SK-N-SH treated with all-trans-retinoic acid at 6 μM for 48 hours (cell line): ENCODE results near the gene BAIAP2L1.

Experiments used
- ARNTL ChIP-seq: fragments of 450-650 bp; formaldehyde crosslinking; IDR thresholded peaks from 2 replicates; pipeline ENCODE4 v1.5.0; 2020; ENCODE audit warnings: low read depth, mild to moderate bottlenecking, moderate library complexity, borderline replicate concordance
- CREB5 ChIP-seq: fragments of 250-450 bp; sonication (Bioruptor Pico); IDR thresholded peaks from 2 replicates; pipeline ENCODE4 v1.5.1; 2020; ENCODE audit warnings: low read depth, mild to moderate bottlenecking, moderate library complexity
- ESRRG ChIP-seq: fragments of 250-450 bp; sonication (Bioruptor Pico); IDR thresholded peaks from 2 replicates; pipeline ENCODE4 v1.6.1; 2021; ENCODE audit warnings: mild to moderate bottlenecking
- PATZ1 ChIP-seq: fragments of 250-450 bp; sonication (Bioruptor Pico); IDR thresholded peaks from 2 replicates; pipeline ENCODE4 v1.8.0; 2020; ENCODE audit warnings: mild to moderate bottlenecking, moderate library complexity, borderline replicate concordance
- RARB ChIP-seq: fragments of 250-450 bp; sonication (Bioruptor Pico); IDR thresholded peaks from 2 replicates; pipeline ENCODE4 v1.8.0; 2021; ENCODE audit warnings: mild to moderate bottlenecking, moderate library complexity
- TOX ChIP-seq: fragments of 250-450 bp; sonication (Bioruptor Pico); IDR thresholded peaks from 2 replicates; pipeline ENCODE4 v1.8.0; 2021; ENCODE audit warnings: mild to moderate bottlenecking, moderate library complexity, borderline replicate concordance
- ZFP3 ChIP-seq: fragments of 250-450 bp; sonication (Bioruptor Pico); IDR thresholded peaks from 2 replicates; pipeline ENCODE4 v1.5.0; 2020; ENCODE audit warnings: mild to moderate bottlenecking, moderate library complexity
- ZFP30 ChIP-seq: fragments of 450-650 bp; formaldehyde crosslinking; IDR thresholded peaks from 2 replicates; pipeline ENCODE4 v1.5.0; 2022; ENCODE audit warnings: mild to moderate bottlenecking, moderate library complexity

GRCh38 chr7:98286093-98286539, 114.8 kb downstream of the BAIAP2L1 start:
- TF ChIP-seq ZFP30 (CRISPR knock-in tag), result no peak
- TF ChIP-seq ESRRG (CRISPR knock-in tag), result no peak
- 0 out of 2 replicates have a peak, but pooled peaks have one; percentile 45 for TF ChIP-seq ZFP3 (CRISPR knock-in tag)
- no peak for TF ChIP-seq RARB
- TF ChIP-seq TOX (CRISPR knock-in tag), result no peak
- TF ChIP-seq CREB5 (CRISPR knock-in tag), result no peak
- no peak for TF ChIP-seq ARNTL
- no peak for TF ChIP-seq PATZ1
